ENCODE results near the gene CFAP77.

DNA sequence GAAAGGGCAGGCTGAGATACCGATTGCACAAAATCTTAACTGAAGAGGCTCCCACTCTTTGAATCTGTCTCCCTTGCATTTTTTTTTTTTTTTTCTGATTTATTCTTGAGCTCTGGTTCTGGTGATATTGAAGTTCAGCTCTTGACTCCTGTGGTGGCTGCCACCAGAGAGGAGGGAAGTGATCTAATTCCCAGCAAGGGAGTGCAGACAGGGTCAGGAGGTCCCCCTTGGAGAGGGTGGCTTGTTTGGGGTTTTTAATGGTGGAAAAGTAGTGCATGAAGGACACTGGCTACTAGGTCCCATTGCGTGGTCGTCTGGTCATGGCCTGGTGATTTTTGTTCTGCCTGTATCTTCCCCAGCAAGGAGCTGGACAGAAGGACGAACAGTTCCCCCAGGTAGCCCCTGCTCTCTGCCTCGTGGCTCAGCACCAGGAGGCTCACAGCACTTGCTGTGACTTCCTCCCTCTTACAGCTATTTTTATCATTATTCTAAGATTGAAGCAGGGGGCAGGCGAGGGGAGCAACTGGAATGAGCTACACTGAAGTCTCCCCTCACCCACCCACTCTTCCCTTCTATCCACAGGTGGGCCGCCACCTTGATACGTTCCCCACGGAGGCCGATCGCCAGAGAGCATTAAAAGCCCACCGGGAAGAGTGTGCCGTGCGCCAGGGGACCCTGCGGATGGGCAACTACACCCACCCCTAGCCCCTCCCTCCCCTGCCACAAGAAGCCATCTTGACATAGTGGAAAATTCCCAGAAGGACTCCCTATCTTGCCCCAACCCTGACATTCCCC is 162.0 kb downstream of the CFAP77 start:
- TF ChIP-seq POLR2AphosphoS5 (IDR thresholded peaks at IDR 0.05; ENCODE audit: low read depth, low read length) (no peak), POLR2A (IDR thresholded peaks at IDR 0.05; ENCODE audit: low read depth, low read length) (no peak), TAF1 (IDR thresholded peaks at IDR 0.05; ENCODE audit: borderline replicate concordance, low read depth, low read length) (no peak)

Data from GM12892 (cell line).